Raji (cell line): ENCODE measurements around the gene NEK8.

Source experiments
- POLR2A ChIP-seq: IDR thresholded peaks from 2 replicates; pipeline ENCODE4 v1.6.1; 2011; ENCODE audit warnings: low read depth, low read length, control low read depth; ENCODE audit not compliant: insufficient read depth

The NEK8 gene

GRCh38 chr17:28719021-28719433, 9.6 kb upstream of the NEK8 start:
- TF ChIP-seq POLR2A = no peak

DNA sequence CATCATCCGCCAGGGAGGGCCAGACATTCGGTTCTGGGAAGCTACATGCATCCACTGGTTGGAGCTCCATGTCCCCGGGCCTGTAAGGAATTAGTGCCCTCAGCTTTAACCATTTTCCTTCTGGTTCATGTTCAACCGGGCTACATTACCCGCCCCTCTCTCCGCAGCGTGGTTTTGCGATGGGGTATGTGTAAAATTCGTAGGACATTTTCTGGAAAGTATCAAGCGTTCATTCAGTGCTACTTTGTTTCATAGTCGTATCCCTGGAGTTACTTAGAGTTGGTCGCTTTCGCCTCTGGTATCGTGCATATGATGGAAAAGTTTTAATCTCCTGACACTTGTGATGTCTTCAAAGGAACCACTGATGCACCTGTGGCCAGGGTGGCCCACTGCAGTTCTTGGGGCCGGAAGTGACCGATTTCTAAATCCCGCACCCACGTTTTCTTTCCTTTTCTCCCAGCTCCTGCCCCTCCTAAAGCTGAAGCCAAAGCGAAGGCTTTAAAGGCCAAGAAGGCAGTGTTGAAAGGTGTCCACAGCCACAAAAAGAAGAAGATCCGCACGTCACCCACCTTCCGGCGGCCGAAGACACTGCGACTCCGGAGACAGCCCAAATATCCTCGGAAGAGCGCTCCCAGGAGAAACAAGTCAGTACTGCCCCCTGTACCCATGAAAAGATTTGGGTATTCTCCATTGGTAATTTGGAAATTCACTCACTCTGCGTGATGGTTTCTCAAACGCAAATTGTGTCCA, 8.2 kb upstream of the NEK8 start:
- no peak for TF ChIP-seq POLR2A

DNA sequence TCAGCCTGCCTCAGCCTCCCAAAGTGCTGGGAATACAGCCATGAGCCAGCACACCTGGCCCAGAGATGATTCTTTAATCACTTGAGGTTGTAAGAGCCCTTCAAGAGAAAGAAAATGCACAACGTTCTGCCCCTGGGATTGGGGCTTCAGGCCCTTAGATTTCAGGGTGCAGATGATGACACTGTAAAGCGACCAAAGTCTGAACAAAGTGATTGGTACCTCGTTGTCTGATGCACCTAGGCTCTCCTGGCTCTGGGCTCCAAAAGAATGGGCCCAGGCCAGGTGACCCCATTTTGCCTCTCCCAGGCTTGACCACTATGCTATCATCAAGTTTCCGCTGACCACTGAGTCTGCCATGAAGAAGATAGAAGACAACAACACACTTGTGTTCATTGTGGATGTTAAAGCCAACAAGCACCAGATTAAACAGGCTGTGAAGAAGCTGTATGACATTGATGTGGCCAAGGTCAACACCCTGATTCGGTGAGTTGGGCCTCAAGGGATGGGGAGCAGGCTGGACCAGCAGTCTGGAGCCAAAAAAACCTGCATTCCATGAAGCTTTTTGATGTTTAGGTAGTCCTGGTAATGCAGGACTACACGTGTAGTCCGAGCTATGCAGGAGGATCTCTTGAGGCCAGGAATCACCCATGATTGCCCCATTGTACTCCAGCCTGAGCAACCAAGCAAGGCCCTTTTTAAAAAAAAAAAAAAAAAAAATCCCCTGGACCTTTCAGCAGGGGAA, 6.0 kb upstream of the NEK8 start:
- no peak for TF ChIP-seq POLR2A

GRCh38 chr17:28723159-28723835, 5.3 kb upstream of the NEK8 start:
- TF ChIP-seq POLR2A = no peak; the same call in 1 of the 2 replicates

DNA sequence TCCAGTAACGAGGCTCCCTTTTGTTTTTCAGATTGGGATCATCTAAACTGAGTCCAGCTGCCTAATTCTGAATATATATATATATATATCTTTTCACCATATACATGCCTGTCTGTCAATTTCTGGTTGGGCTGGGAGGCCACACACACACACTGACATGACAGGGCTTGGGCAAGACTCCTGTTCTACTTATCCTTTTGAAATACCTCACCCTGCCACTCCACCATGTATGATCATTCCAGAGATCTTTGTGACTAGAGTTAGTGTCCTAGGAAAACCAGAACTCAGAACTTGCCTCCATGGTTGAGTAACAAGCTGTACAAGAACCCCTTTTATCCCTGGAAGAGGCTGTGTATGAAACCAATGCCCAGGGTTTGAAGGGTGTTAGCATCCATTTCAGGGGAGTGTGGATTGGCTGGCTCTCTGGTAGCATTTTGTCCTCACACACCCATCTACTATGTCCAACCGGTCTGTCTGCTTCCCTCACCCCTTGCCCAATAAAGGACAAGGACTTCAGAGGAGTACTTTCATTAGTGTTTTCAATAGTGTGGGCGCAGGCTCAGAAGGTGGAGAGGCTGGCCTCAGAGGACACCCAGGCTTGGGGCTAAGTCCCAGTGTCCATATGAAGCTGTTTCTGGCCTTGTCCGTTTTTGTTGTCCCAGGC, 4.6 kb upstream of the NEK8 start:
- 0 out of 2 replicates have a peak, but pooled peaks have one; percentile 19 for TF ChIP-seq POLR2A

GRCh38 chr17:28724500-28725165, 4.0 kb upstream of the NEK8 start:
- no peak for TF ChIP-seq POLR2A

DNA sequence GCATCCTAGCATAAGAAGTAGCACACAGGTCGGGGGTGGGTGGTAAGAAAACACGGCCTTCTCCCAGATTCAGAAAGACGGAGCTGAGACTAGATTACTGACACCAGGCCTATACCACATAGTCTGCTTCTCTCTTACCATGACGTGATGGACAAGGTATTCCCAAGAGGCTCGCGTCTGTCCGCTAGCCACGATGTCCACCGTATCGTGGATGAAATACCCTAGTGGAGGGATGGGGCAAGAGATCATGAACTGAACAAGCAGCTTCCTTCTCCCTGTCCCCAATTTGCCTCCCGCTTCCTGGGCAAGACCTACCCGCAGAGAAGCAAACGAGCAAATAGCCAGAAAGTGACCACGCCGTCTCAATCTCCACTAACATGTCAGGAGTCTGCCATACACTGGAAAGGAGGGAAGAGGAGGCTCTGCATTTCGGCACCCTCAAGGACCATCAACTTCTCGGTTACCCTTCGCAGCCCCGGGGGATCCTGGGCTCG, 3.4 kb upstream of the NEK8 start:
- TF ChIP-seq POLR2A = peak; percentile 81

GRCh38 chr17:28725660-28726225, 2.8 kb upstream of the NEK8 start:
- TF ChIP-seq POLR2A = peak; percentile 80

- no peak for TF ChIP-seq POLR2A
Measured at GRCh38 chr17:28726226-28726626, 2.4 kb upstream of the NEK8 start, which contains the start of gene TLCD1. Gene TLCD1, minus strand, starts transcription at chr17:28726233. Its CDS starts 136 bp downstream, at chr17:28726097.

- TF ChIP-seq POLR2A = peak; percentile 75
Measured at GRCh38 chr17:28726627-28727491, 1.7 kb upstream of the NEK8 start.

GRCh38 chr17:28729950-28730330, 1.4 kb downstream of the NEK8 start:
- TF ChIP-seq POLR2A = no peak

- no peak for TF ChIP-seq POLR2A
Measured at GRCh38 chr17:28733346-28733745, 4.8 kb downstream of the NEK8 start.

- TF ChIP-seq POLR2A = no peak
Measured at GRCh38 chr17:28734712-28735241, 6.2 kb downstream of the NEK8 start.
